Erythroblast (primary cell): Measurements from ENCODE around the gene ALS2CL.

ENCODE experiments used
- GATA1 ChIP-seq: IDR thresholded peaks from 2 replicates; pipeline ENCODE4 v1.6.1; 2011; ENCODE audit warnings: low read depth, mild to moderate bottlenecking, control low read depth, low read length, moderate library complexity
- POLR2A ChIP-seq: IDR thresholded peaks from 2 replicates; pipeline ENCODE4 v1.6.1; 2011; ENCODE audit warnings: mild to moderate bottlenecking, low read length

DNA sequence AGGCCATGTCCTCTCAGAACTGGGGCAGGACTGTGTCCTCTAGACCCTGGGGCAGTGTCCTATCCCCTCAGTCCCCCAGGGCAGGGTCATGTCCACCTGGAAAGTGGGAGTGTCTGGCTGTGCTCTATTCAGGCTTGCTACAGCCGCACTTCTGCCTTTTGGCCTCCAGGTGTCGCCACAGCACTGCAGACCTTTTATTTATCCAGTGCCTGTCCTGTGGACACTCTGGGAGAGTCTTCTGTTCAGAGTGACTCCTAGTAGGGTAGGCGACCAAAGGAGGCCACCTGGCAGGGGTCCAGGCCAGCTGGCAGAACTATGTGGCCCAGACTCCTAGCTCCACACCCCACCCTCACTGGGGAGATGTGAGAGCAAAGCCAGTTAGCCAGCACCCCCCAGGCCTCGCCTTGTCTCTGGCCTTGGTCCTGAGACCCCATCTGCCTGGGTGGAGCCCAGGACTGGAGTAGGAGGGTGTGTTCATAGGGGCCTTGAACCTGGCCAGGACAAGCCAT lies 11.6 kb upstream of the ALS2CL start:
- TF ChIP-seq POLR2A: no peak
- TF ChIP-seq GATA1: no peak
